Astrocyte (in vitro differentiated cells and primary cell): ENCODE data around the gene BCAN. TPM values are rescaled to one million over a fixed set of nuclear protein-coding genes. Genes with fewer than 3 reads are reported as not detected.
A peak's percentile ranks its signal among the peaks of the same experiment; 100 is the strongest.

Experiments used
- DNase-seq: peaks from one replicate; pipeline ENCODE4 v3.0.0-alpha.2; 2010; ENCODE audit warnings: low read depth
- FAIRE-seq: peaks from 2 replicates; lab custom pipeline; 2011; peaks lifted over from hg19 to GRCh38; lab: Jason Lieb, UNC
- H2AFZ ChIP-seq: 2 replicates; pipeline ENCODE4 v1.6.0; 2012; ENCODE audit warnings: low read depth, low read length, inconsistent platforms
- H3K27ac ChIP-seq: 2 replicates; pipeline ENCODE4 v1.5.1; 2011; ENCODE audit warnings: low read depth, low read length, inconsistent platforms
- H3K27me3 ChIP-seq: 2 replicates; pipeline ENCODE4 v1.6.0; 2011; ENCODE audit warnings: low read length, inconsistent platforms; ENCODE audit not compliant: insufficient read depth
- H3K36me3 ChIP-seq: 2 replicates; pipeline ENCODE4 v1.5.1; 2011; ENCODE audit warnings: low read length, inconsistent platforms; ENCODE audit not compliant: insufficient read depth
- H3K4me1 ChIP-seq: 2 replicates; pipeline ENCODE4 v1.5.1; 2011; ENCODE audit warnings: low read length, inconsistent platforms; ENCODE audit not compliant: insufficient read depth
- H3K4me2 ChIP-seq: 2 replicates; pipeline ENCODE4 v1.6.0; 2012; ENCODE audit warnings: low read length, inconsistent platforms
- H3K4me3 ChIP-seq: 2 replicates; pipeline ENCODE4 v1.5.1; 2011; ENCODE audit warnings: low read depth, mild to moderate bottlenecking, low read length, inconsistent platforms; ENCODE audit not compliant: insufficient read depth
- H3K79me2 ChIP-seq: 2 replicates; pipeline ENCODE4 v1.6.0; 2012; ENCODE audit warnings: mild to moderate bottlenecking, low read length, inconsistent platforms; ENCODE audit not compliant: insufficient read depth
- H3K9ac ChIP-seq: 2 replicates; pipeline ENCODE4 v1.6.0; 2012; ENCODE audit warnings: mild to moderate bottlenecking, low read length, inconsistent platforms
- H3K9me3 ChIP-seq: 2 replicates; pipeline ENCODE4 v1.5.1; 2012; ENCODE audit warnings: low read depth, mild to moderate bottlenecking, low read length, inconsistent platforms; ENCODE audit not compliant: insufficient read depth
- H4K20me1 ChIP-seq: 2 replicates; pipeline ENCODE4 v1.6.0; 2012; ENCODE audit warnings: low read length, inconsistent platforms; ENCODE audit not compliant: insufficient read depth
- H3K27ac Mint-ChIP-seq: one replicate; pipeline ENCODE4 v1.8.0; 2021; ENCODE audit warnings: mild to moderate bottlenecking, mixed read lengths; ENCODE audit not compliant: unreplicated experiment
- H3K27me3 Mint-ChIP-seq: one replicate; pipeline ENCODE4 v1.8.0; 2021; ENCODE audit warnings: low read depth, mixed read lengths; ENCODE audit not compliant: unreplicated experiment
- H3K36me3 Mint-ChIP-seq: one replicate; pipeline ENCODE4 v1.8.0; 2021; ENCODE audit warnings: low read depth, mixed read lengths; ENCODE audit not compliant: unreplicated experiment
- H3K4me1 Mint-ChIP-seq: one replicate; pipeline ENCODE4 v1.8.0; 2021; ENCODE audit warnings: low read depth, mixed read lengths; ENCODE audit not compliant: unreplicated experiment
- H3K4me3 Mint-ChIP-seq: one replicate; pipeline ENCODE4 v1.8.0; 2021; ENCODE audit warnings: mild to moderate bottlenecking, moderate library complexity, mixed read lengths; ENCODE audit not compliant: unreplicated experiment
- H3K9me3 Mint-ChIP-seq: one replicate; pipeline ENCODE4 v1.8.0; 2021; ENCODE audit warnings: mild to moderate bottlenecking, mixed read lengths; ENCODE audit not compliant: unreplicated experiment
- CTCF ChIP-seq: IDR thresholded peaks from 2 replicates; pipeline ENCODE4 v1.5.1; 2011; ENCODE audit warnings: low read depth, mild to moderate bottlenecking, inconsistent platforms, low read length, moderate library complexity; ENCODE audit not compliant: insufficient read depth
- EZH2 ChIP-seq: IDR thresholded peaks from 2 replicates; pipeline ENCODE4 v1.6.1; 2012; ENCODE audit warnings: mild to moderate bottlenecking, low read length, inconsistent platforms; ENCODE audit not compliant: insufficient read depth
- total RNA-seq: library from RNA; stranded (reverse); gene quantifications from 2 replicates; pipeline ENCODE4 v1.2.1, GENCODE V29; 2021

BCAN gene
- total RNA-seq, 1 donor from 2014 or later: 0.41 TPM

DNA sequence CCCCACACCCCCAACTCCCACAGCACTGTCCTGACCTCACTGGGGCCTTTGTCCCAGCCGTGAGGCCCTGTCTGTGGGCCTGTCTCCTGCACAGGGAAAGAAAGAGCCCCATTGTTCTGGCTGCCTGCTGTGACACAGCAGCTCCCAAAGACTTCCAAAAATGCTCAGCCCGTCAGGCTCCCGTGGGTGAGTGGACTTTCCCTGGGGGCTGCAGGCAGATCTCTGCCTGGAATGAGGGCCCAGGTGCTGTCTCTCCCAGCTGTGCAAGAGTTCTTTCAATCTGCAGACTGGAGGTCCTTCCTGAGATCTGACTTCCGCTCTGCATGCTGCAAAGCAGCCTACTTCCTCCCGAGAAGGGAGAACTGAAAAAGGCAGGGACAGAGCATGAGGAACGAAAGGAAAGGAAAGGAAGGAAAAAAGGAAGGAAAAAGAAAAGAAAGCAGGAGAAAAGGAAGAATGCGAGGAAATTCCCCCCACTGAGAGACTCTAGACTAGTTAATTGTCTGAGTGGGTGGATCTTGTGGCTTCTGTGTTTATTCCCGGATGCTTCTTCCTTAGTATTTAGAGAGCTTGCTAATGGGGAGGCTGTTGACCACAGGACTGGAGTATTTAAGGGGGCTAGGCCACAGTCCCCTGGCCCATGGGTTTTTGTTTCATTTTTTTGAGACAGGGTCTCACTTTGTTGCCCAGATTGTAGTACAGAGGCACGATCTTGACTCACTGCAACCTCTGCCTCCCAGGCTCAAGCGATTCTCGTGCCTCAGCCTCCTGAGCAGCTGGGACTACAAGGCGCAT is 20.3 kb downstream of the BCAN start:
- peaks cover 2% of the 10 kb centered on the region for H3K27me3 Mint-ChIP-seq
- Histone ChIP-seq H3K27me3 (no peaks in the 10 kb centered on the region), H3K79me2 (no peaks in the 10 kb centered on the region), H3K4me3 (no peak overlapping the region), H3K36me3 (no peaks in the 10 kb centered on the region), H2AFZ (peak overlapping the region; percentile 28), H3K9ac (peak overlapping the region; percentile 74), H3K27ac (peak overlapping the region; percentile 84), H4K20me1 (no peaks in the 10 kb centered on the region), H3K9me3 (no peaks in the 10 kb centered on the region), H3K4me1 (peaks cover 69% of the 10 kb centered on the region), H3K4me2 (peak overlapping the region; percentile 57)
- H3K9me3 Mint-ChIP-seq: no peaks in the 10 kb centered on the region
- peaks cover 1% of the 10 kb centered on the region for H3K36me3 Mint-ChIP-seq
- FAIRE-seq (no peak), DNase-seq (peak; percentile 60)
- no peak overlapping the region for H3K4me3 Mint-ChIP-seq
- TF ChIP-seq EZH2 (no peak), CTCF (no peak)
- H3K27ac Mint-ChIP-seq: peak overlapping the region; percentile 88
- H3K4me1 Mint-ChIP-seq: peaks cover 74% of the 10 kb centered on the region

GRCh38 chr1:156662800-156663055 is 20.8 kb downstream of the BCAN start:
- Histone ChIP-seq H2AFZ (no peak overlapping the region), H3K9me3 (no peaks in the 10 kb centered on the region), H3K4me3 (no peak overlapping the region), H3K9ac (peak overlapping the region; percentile 74), H3K79me2 (no peaks in the 10 kb centered on the region), H3K4me2 (peak overlapping the region; percentile 57), H3K4me1 (peaks cover 67% of the 10 kb centered on the region), H4K20me1 (no peaks in the 10 kb centered on the region), H3K27me3 (no peaks in the 10 kb centered on the region), H3K27ac (peak overlapping the region; percentile 84), H3K36me3 (no peaks in the 10 kb centered on the region)
- H3K27ac Mint-ChIP-seq: peak overlapping the region; percentile 88
- no peaks in the 10 kb centered on the region for H3K9me3 Mint-ChIP-seq
- H3K4me3 Mint-ChIP-seq: no peak overlapping the region
- FAIRE-seq (no peak), DNase-seq (no peak)
- H3K27me3 Mint-ChIP-seq: no peaks in the 10 kb centered on the region
- TF ChIP-seq CTCF: no peak
- no peak for TF ChIP-seq EZH2
- peaks cover 1% of the 10 kb centered on the region for H3K36me3 Mint-ChIP-seq
- H3K4me1 Mint-ChIP-seq: peaks cover 74% of the 10 kb centered on the region

GRCh38 chr1:156663178-156663577 is 21.3 kb downstream of the BCAN start:
- no peaks in the 10 kb centered on the region for H3K27me3 Mint-ChIP-seq
- peak overlapping the region; percentile 88 for H3K27ac Mint-ChIP-seq
- peaks cover 1% of the 10 kb centered on the region for H3K36me3 Mint-ChIP-seq
- TF ChIP-seq CTCF (no peak), EZH2 (no peak)
- Histone ChIP-seq H3K36me3 (no peaks in the 10 kb centered on the region), H4K20me1 (no peaks in the 10 kb centered on the region), H2AFZ (no peak overlapping the region), H3K4me1 (peaks cover 70% of the 10 kb centered on the region), H3K9me3 (no peaks in the 10 kb centered on the region), H3K79me2 (no peaks in the 10 kb centered on the region), H3K4me3 (no peak overlapping the region), H3K27ac (peak overlapping the region; percentile 84), H3K27me3 (no peaks in the 10 kb centered on the region), H3K4me2 (peak overlapping the region; percentile 57), H3K9ac (peak overlapping the region; percentile 74)
- no peaks in the 10 kb centered on the region for H3K9me3 Mint-ChIP-seq
- peaks cover 78% of the 10 kb centered on the region for H3K4me1 Mint-ChIP-seq
- peak overlapping the region; percentile 9 for H3K4me3 Mint-ChIP-seq
- DNase-seq: peak; percentile 61
- no peak for FAIRE-seq
